Measurements from ENCODE around the gene KISS1. TPM values are rescaled to one million over a fixed set of nuclear protein-coding genes. Genes with fewer than 3 reads are reported as not detected.

Gene KISS1
- total RNA-seq, 2 experiments from 2014 or later: not detected

DNA sequence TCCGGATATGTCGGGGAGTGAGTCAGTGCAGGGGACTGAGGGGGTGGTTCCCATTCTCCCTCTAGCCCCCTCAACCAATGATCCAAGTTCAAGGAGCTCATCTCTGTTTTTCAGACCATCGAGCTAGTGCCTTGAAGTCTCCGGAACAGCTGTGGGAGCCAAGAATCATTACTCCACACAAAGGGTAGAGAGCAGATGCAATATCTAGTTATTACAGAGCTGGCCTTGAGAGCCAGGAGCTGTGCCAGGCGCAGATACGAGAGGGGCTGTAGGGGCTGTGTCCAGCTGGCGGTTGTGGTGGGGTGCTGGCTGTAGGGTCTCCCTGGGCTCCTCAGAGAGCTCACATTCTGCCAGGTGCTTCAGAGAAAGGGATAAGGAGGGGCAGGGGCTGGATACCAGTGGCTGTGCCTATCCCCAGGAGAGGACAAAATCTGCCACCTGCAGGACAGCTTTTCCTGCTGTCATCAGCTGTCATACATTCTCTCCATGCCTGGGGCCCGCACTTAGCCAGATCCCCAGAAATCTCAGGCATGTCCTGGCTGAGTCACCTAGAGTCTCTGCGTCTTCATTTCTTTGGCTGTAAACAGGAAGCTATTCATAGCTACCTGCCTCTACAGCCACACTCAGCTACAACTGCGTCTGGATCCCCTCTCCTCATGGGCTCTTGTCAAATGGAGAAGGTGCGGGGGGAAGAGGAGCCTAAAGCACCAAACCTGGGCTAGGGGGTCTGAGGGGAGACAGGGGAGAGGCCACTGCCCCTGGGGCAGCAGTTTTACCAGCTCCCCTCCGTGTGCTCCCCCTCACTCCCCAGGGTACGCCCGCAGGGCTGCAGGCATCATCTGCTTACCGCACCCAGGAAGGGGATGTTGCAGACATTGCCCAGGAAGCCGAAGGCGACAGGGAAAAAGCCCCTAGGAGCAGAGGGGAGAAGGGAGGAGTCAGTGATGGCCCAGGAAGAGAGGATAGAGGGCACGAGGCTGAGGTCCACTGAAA is 2.4 kb upstream of the KISS1 start:
- Histone ChIP-seq H3K27ac (ENCODE audit: low read depth, low read length, poor library complexity, severe bottlenecking) (no peak overlapping the region), H3K9me3 (ENCODE audit: low read length) (no peaks in the 10 kb centered on the region), H3K4me3 (ENCODE audit: low read depth, low read length, poor library complexity, severe bottlenecking) (no peak overlapping the region), H3K36me3 (ENCODE audit: insufficient read depth, low read length) (no peaks in the 10 kb centered on the region), H3K4me2 (ENCODE audit: low read length) (no peak overlapping the region), H4K20me1 (ENCODE audit: insufficient read depth, low read length) (no peaks in the 10 kb centered on the region), H3K4me1 (ENCODE audit: insufficient read depth, low read length, poor library complexity, severe bottlenecking) (no peaks in the 10 kb centered on the region), H3K9me2 (ENCODE audit: insufficient read depth, low read length) (no peaks in the 10 kb centered on the region), H2AFZ (ENCODE audit: low read length) (no peak overlapping the region), H3K79me2 (ENCODE audit: insufficient read depth, low read depth, low read length) (no peaks in the 10 kb centered on the region)
- TF ChIP-seq, protein P1, sequence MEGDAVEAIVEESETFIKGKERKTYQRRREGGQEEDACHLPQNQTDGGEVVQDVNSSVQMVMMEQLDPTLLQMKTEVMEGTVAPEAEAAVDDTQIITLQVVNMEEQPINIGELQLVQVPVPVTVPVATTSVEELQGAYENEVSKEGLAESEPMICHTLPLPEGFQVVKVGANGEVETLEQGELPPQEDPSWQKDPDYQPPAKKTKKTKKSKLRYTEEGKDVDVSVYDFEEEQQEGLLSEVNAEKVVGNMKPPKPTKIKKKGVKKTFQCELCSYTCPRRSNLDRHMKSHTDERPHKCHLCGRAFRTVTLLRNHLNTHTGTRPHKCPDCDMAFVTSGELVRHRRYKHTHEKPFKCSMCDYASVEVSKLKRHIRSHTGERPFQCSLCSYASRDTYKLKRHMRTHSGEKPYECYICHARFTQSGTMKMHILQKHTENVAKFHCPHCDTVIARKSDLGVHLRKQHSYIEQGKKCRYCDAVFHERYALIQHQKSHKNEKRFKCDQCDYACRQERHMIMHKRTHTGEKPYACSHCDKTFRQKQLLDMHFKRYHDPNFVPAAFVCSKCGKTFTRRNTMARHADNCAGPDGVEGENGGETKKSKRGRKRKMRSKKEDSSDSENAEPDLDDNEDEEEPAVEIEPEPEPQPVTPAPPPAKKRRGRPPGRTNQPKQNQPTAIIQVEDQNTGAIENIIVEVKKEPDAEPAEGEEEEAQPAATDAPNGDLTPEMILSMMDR (conservative IDR thresholded peaks at IDR 0.05; ENCODE audit: low read length): no peak
- no peak for TF ChIP-seq EZH2phosphoT487 (IDR thresholded peaks at IDR 0.05; ENCODE audit: borderline replicate concordance, low read depth, low read length)
- DNase-seq (ENCODE audit: low spot score): no peak
- ChIA-PET POLR2A (no interaction called here), CTCF (ENCODE audit: unreplicated experiment) (interaction anchor here (0.7 kb wide), 1 partner anchor 1388 kb away, joined by 3 read pairs; no protein-coding TSS in a partner anchor)
- intact Hi-C loops (cut with micrococcal nuclease; ENCODE audit: unreplicated experiment): no loop called here
- BruUV-seq (replicated peaks): no TSS peak

DNA sequence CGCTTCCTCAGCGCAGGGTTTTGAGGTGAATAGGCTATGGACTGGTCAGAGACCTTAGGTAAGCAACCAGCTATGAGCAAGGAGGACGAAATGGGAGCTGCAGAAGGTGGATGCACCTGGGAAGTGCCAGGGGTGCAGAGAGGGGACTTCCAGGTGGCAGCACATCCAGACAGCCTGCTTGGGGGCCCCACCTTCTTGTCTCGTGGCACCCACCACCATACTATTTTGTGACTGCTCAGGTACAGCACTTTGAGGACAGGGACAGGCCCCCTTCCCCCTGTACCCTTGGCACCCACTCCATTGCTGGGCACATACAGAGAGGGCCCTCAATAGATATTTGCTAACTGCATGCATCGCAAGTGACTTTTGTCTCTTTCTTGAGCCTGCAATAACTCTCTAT is 777 bp upstream of the KISS1 start:
- no peak for TF ChIP-seq EZH2phosphoT487 (IDR thresholded peaks at IDR 0.05; ENCODE audit: borderline replicate concordance, low read depth, low read length)
- TF ChIP-seq, protein P1 (conservative IDR thresholded peaks at IDR 0.05; ENCODE audit: low read length): no peak
- ChIA-PET POLR2A (no interaction called here), CTCF (ENCODE audit: unreplicated experiment) (no interaction called here)
- Histone ChIP-seq H3K27ac (ENCODE audit: low read depth, low read length, poor library complexity, severe bottlenecking) (no peak overlapping the region), H3K36me3 (ENCODE audit: insufficient read depth, low read length) (no peaks in the 10 kb centered on the region), H3K9me2 (ENCODE audit: insufficient read depth, low read length) (no peaks in the 10 kb centered on the region), H3K4me3 (ENCODE audit: low read depth, low read length, poor library complexity, severe bottlenecking) (no peak overlapping the region), H3K4me2 (ENCODE audit: low read length) (no peak overlapping the region), H4K20me1 (ENCODE audit: insufficient read depth, low read length) (no peaks in the 10 kb centered on the region), H3K9me3 (ENCODE audit: low read length) (no peaks in the 10 kb centered on the region), H3K4me1 (ENCODE audit: insufficient read depth, low read length, poor library complexity, severe bottlenecking) (no peaks in the 10 kb centered on the region), H2AFZ (ENCODE audit: low read length) (no peak overlapping the region), H3K79me2 (ENCODE audit: insufficient read depth, low read depth, low read length) (no peaks in the 10 kb centered on the region)
- intact Hi-C loops (cut with micrococcal nuclease; ENCODE audit: unreplicated experiment): no loop called here
- no peak for DNase-seq (ENCODE audit: low spot score)
- no TSS peak for BruUV-seq (replicated peaks)

DNA sequence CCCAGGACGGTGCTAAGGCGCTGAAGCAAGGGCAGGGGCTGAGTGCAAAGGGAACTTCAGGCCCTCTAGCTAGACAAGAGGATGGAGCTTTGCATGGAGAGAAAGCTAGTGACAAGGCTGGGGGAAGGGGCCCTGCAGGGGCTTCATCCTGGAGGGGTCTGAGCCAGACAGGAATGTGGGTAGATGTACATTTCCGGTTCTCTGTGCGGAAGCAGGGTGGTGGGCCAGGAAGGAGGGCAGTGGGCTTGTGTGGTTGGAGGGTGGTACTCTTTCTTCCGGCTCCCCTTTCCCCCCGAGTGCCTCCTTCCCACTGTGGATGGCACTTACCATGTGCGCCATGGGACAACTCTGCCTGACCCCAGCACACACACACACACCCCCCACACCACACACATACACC is 1.5 kb downstream of the KISS1 start:
- Histone ChIP-seq H3K9me2 (ENCODE audit: insufficient read depth, low read length) (no peaks in the 10 kb centered on the region), H3K4me3 (ENCODE audit: low read depth, low read length, poor library complexity, severe bottlenecking) (no peak overlapping the region), H3K9me3 (ENCODE audit: low read length) (no peaks in the 10 kb centered on the region), H3K79me2 (ENCODE audit: insufficient read depth, low read depth, low read length) (no peaks in the 10 kb centered on the region), H3K36me3 (ENCODE audit: insufficient read depth, low read length) (no peaks in the 10 kb centered on the region), H4K20me1 (ENCODE audit: insufficient read depth, low read length) (no peaks in the 10 kb centered on the region), H2AFZ (ENCODE audit: low read length) (no peak overlapping the region), H3K4me1 (ENCODE audit: insufficient read depth, low read length, poor library complexity, severe bottlenecking) (no peaks in the 10 kb centered on the region), H3K4me2 (ENCODE audit: low read length) (no peak overlapping the region), H3K27ac (ENCODE audit: low read depth, low read length, poor library complexity, severe bottlenecking) (no peak overlapping the region)
- CTCF ChIA-PET (ENCODE audit: unreplicated experiment): no interaction called here
- intact Hi-C loops (cut with micrococcal nuclease; ENCODE audit: unreplicated experiment): no loop called here
- no peak for DNase-seq (ENCODE audit: low spot score)
- TF ChIP-seq EZH2phosphoT487 (IDR thresholded peaks at IDR 0.05; ENCODE audit: borderline replicate concordance, low read depth, low read length): no peak
- TF ChIP-seq, protein P1 (conservative IDR thresholded peaks at IDR 0.05; ENCODE audit: low read length): no peak
- no TSS peak for BruUV-seq (replicated peaks)
- POLR2A ChIA-PET: no interaction called here
